Right lobe of liver (tissue), 6 donors: ENCODE data around the gene SAT2. TPM values are rescaled to one million over a fixed set of nuclear protein-coding genes. Genes with fewer than 3 reads are reported as not detected.

Source experiments
- ATAC-seq, 4 donors: fragments of 200-7000 bp; cut with Tn5 transposase; one replicate each; pipeline ENCODE4 v1.9.1; 2020; ENCODE audit warnings: mild to moderate bottlenecking in 4 of 4, moderate library complexity in 4 of 4
- DNase-seq, 3 donors: peaks; one replicate each; pipeline ENCODE4 v3.0.0-alpha.2; 2020
- H3K27ac ChIP-seq, 3 donors: fragments of 200-600 bp; one replicate each; pipeline ENCODE4 v1.8.0; 2022
- H3K27me3 ChIP-seq, 2 donors: fragments of 200-600 bp; one replicate each; pipeline ENCODE4 v1.8.0; 2022
- H3K36me3 ChIP-seq, 4 donors: fragments of 200-600 bp; sonication (generic) in 1 of 4; one replicate each; pipeline versions ENCODE4 v1.5.1 to v1.8.0; 2017 to 2022; ENCODE audit warnings: control low read depth in 1 of 4
- H3K4me1 ChIP-seq, 4 donors: fragments of 200-600 bp; sonication (generic) in 1 of 4; one replicate each; pipeline versions ENCODE4 v1.5.1 to v1.8.0; 2017 to 2022; ENCODE audit warnings: control low read depth in 1 of 4
- H3K4me3 ChIP-seq, 3 donors: fragments of 200-600 bp; one replicate each; pipeline ENCODE4 v1.8.0; 2022
- H3K9me3 ChIP-seq, 4 donors: fragments of 200-600 bp; sonication (generic) in 1 of 4; one replicate each; pipeline versions ENCODE4 v1.5.1 to v1.8.0; 2017 to 2022; ENCODE audit warnings: control low read depth in 1 of 4
- POLR2A ChIP-seq: fragments of 450-650 bp; IDR thresholded peaks from one replicate; pipeline ENCODE4 v1.6.1; 2017; ENCODE audit warnings: antibody characterized with exemption, mild to moderate bottlenecking
- WGBS: methylation state at CpG from one replicate; pipeline ENCODE4 v1.1.6; 2018; ENCODE audit warnings: low coverage, low lambda C conversion rate; ENCODE audit not compliant: insufficient coverage; ENCODE audit errors: missing lambda C conversion rate; 5-methylcytosine and 5-hydroxymethylcytosine counted together
- intact Hi-C, 2 donors: fragments of 100-400 bp; cut with DNase I; formaldehyde crosslinking; loops; one replicate each; pipeline versions ENCODE4 v1.11.2 to v1.14.1; 2022
- total RNA-seq, 6 experiments: library from RNA; depleted of rRNA in 2 of 6; stranded (reverse); fragments of >200 nt in 2 of 6; fragmentation: NEBNext Ultra II Directional in 3 of 6; extraction: Animal tissue kit (Norgen Biotek cat#: 25700) in 3 of 6; gene quantifications; one replicate each; pipeline versions ENCODE4 v1.1.0 to v1.2.4, GENCODE V29; 2016 to 2023
- TF ChIP-seq, protein P1 (sequence below), 4 donors: fragments of 200-600 bp in 3 of 4; fragments of 450-650 bp in 1 of 4; IDR thresholded peaks; one replicate each; pipeline versions ENCODE4 v1.5.1 to v1.8.0; 2016 to 2022; ENCODE audit warnings: antibody characterized with exemption in 4 of 4, mild to moderate bottlenecking in 2 of 4
- donor health status: DM: no; HTN: yes; CAD: no.
- donor health status: DM: no; HTN: no; CAD: no.
- donor health status: DM: no; HTN: no; CAD: no.
- donor health status: DM: no; HTN: yes; CAD: no.
- donor health status: DM: no; HTN: yes; CAD: no.

SAT2 gene
- total RNA-seq, 6 experiments from 2014 or later: 99.3 to 187 (median 120) TPM

DNA sequence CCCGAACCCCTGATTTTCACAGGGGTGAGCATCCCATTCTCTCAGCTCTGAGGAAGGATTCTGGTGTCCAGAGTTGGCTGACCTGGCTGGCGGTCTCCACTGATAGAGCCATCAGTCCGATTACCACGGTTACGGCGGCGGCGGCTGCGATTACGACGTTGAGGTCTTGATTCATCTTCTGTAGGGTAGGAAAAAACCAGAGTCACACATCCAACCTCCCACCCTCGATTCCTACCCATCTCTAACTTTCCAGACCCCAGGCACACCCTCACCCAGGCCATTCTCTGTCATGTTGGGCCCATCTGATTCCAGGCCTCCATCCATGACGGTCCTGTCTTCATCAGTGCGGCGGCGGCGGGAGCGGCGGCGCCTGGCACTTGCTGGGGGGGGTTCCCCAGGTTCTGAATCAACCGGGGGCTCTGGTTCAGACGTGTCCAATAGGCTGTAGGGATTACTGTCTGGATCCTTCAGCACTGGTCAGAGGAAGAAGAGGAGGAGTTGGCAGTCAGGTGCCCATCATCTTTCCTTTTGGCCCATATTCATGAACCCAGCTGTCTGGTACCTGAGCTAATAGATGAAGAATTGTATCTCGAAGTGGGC is 35.1 kb downstream of the SAT2 start:
- intact Hi-C loops: loop anchor here in 1 of 2 donors (10.0 kb wide), 1 partner anchor 82 kb away; no protein-coding TSS in a partner anchor
- Histone ChIP-seq H3K9me3 (no peaks in the 10 kb centered on the region), H3K4me1 (no peaks in the 10 kb centered on the region), H3K4me3 (no peak overlapping the region), H3K27ac (no peak overlapping the region), H3K27me3 (no peaks in the 10 kb centered on the region), H3K36me3 (peaks cover 4 to 67% (median 29%) of the 10 kb centered on the region in 4 donors)
- ATAC-seq: no peak
- DNase-seq: no peak
- WGBS: 86% methylated on average over 13 of the region's 23 CpGs
- TF ChIP-seq, protein P1, sequence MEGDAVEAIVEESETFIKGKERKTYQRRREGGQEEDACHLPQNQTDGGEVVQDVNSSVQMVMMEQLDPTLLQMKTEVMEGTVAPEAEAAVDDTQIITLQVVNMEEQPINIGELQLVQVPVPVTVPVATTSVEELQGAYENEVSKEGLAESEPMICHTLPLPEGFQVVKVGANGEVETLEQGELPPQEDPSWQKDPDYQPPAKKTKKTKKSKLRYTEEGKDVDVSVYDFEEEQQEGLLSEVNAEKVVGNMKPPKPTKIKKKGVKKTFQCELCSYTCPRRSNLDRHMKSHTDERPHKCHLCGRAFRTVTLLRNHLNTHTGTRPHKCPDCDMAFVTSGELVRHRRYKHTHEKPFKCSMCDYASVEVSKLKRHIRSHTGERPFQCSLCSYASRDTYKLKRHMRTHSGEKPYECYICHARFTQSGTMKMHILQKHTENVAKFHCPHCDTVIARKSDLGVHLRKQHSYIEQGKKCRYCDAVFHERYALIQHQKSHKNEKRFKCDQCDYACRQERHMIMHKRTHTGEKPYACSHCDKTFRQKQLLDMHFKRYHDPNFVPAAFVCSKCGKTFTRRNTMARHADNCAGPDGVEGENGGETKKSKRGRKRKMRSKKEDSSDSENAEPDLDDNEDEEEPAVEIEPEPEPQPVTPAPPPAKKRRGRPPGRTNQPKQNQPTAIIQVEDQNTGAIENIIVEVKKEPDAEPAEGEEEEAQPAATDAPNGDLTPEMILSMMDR (IDR thresholded peaks at IDR 0.05): no peak
- TF ChIP-seq POLR2A: no peak

GRCh38 chr17:7591596-7591995 is 36.0 kb downstream of the SAT2 start:
- intact Hi-C loops: loop anchor here in 1 of 2 donors (10.0 kb wide), 1 partner anchor 83 kb away; no protein-coding TSS in a partner anchor
- H3K9me3 ChIP-seq: no peaks in the 10 kb centered on the region
- no peaks in the 10 kb centered on the region for H3K4me1 ChIP-seq
- ATAC-seq (no peak), DNase-seq (no peak)
- H3K27ac ChIP-seq: no peak overlapping the region
- no peak overlapping the region for H3K4me3 ChIP-seq
- H3K27me3 ChIP-seq: no peaks in the 10 kb centered on the region
- H3K36me3 ChIP-seq: peaks cover 4 to 63% (median 26%) of the 10 kb centered on the region in 4 donors
- TF ChIP-seq POLR2A: no peak
- TF ChIP-seq, protein P1 (IDR thresholded peaks at IDR 0.05): no peak
- WGBS: 60% methylated on average over 1 of the region's 5 CpGs

DNA sequence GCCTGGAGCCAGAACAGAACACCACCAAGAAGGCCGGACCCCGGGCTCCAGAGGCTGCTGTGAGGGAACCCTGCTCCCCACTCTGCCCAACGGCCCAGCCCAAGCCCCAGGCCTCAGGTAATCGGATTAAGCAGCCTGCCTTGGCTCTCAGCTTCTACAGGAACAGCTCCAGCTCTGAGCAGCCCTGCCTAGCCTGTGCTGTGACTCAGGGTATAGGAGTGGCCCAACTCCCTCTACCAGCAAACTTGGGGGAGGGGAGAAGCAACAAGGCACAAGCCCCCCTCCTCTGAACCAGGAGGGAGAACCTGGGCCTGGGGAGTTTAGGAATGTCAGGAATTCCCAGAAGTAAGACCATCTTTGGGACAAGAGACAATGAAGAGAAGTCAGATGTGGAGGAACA is 36.9 kb downstream of the SAT2 start:
- WGBS: 93% methylated on average over 3 of the region's 4 CpGs
- H3K4me1 ChIP-seq: no peaks in the 10 kb centered on the region
- H3K27ac ChIP-seq: no peak overlapping the region
- no peak for DNase-seq
- no peak overlapping the region for H3K4me3 ChIP-seq
- intact Hi-C loops: loop anchor here in 1 of 2 donors (10.0 kb wide), 1 partner anchor 84 kb away; no protein-coding TSS in a partner anchor
- no peak for ATAC-seq
- TF ChIP-seq POLR2A: no peak
- TF ChIP-seq, protein P1 (IDR thresholded peaks at IDR 0.05): no peak
- H3K27me3 ChIP-seq: no peaks in the 10 kb centered on the region
- H3K36me3 ChIP-seq: peaks cover 4 to 55% (median 23%) of the 10 kb centered on the region in 4 donors
- H3K9me3 ChIP-seq: no peaks in the 10 kb centered on the region

- Histone ChIP-seq H3K27ac (no peak within 1 kb of the TSS), H3K36me3 (peaks cover 4 to 48% (median 19%) of the 10 kb centered on the region in 4 donors)
- DNase-seq: no peak
Observed at GRCh38 chr17:7589891-7590691, 37.5 kb downstream of the SAT2 start, which contains the start of gene SOX15. SOX15 (minus strand) TSS chr17:7590094; CDS start chr17:7589676, 418 bp downstream.

More at GRCh38 chr17:7589891-7590691, 37.5 kb downstream of the SAT2 start, which contains the start of gene SOX15:
- TF ChIP-seq, protein P1 (IDR thresholded peaks at IDR 0.05): no peak
- no peak for TF ChIP-seq POLR2A
- no peaks in the 10 kb centered on the region for H3K27me3 ChIP-seq
- ATAC-seq: peak in 1 of 4 donors; percentile 6
- 33% methylated on average over 2 of the region's 24 CpGs for WGBS
- intact Hi-C loops: loop anchor here in 1 of 2 donors (10.0 kb wide), 1 partner anchor 85 kb away; no protein-coding TSS in a partner anchor
- peak within 1 kb of the TSS in 1 of 3 donors; percentile 4 for H3K4me3 ChIP-seq
- no peaks in the 10 kb centered on the region for H3K9me3 ChIP-seq
- H3K4me1 ChIP-seq: peaks cover 0 to under 1% (median under 1%) of the 10 kb centered on the region in 4 donors
